HepG2 (cell line): ENCODE results near the gene ARPC1A. TPM values are rescaled to one million over a fixed set of nuclear protein-coding genes. Genes with fewer than 3 reads are reported as not detected.

Source experiments
- AHDC1 ChIP-seq: sonication (generic); formaldehyde crosslinking; IDR thresholded peaks from 2 replicates; pipeline ENCODE4 v1.5.1; 2020; ENCODE audit warnings: mild to moderate bottlenecking, missing genetic modification reagents, borderline replicate concordance
- ARNTL ChIP-seq: sonication (generic); formaldehyde crosslinking; IDR thresholded peaks from 2 replicates; pipeline ENCODE4 v1.4.0; 2020; ENCODE audit warnings: mild to moderate bottlenecking, missing genetic modification reagents
- CENPT ChIP-seq: sonication (generic); formaldehyde crosslinking; IDR thresholded peaks from 2 replicates; pipeline ENCODE4 v1.8.0; 2022; ENCODE audit warnings: low read depth, mild to moderate bottlenecking, moderate library complexity, missing genetic modification reagents
- CHD2 ChIP-seq: IDR thresholded peaks from 2 replicates; pipeline ENCODE4 v1.6.1; 2011; ENCODE audit warnings: low read depth, low read length, improper control_type of control experiment
- EEA1 ChIP-seq: sonication (generic); formaldehyde crosslinking; IDR thresholded peaks from 2 replicates; pipeline ENCODE4 v1.5.1; 2020; ENCODE audit warnings: mild to moderate bottlenecking, missing genetic modification reagents, borderline replicate concordance
- ETS1 ChIP-seq: sonication (generic); formaldehyde crosslinking; IDR thresholded peaks from 2 replicates; pipeline ENCODE4 v1.4.0; 2020; ENCODE audit warnings: missing genetic modification reagents
- HINFP ChIP-seq: sonication (generic); formaldehyde crosslinking; IDR thresholded peaks from 2 replicates; pipeline ENCODE4 v1.4.0; 2020; ENCODE audit warnings: low read depth, mild to moderate bottlenecking, missing genetic modification reagents
- KLF13 ChIP-seq: sonication (generic); formaldehyde crosslinking; IDR thresholded peaks from 2 replicates; pipeline ENCODE4 v1.4.0; 2020; ENCODE audit warnings: mild to moderate bottlenecking, missing genetic modification reagents
- MAX ChIP-seq: IDR thresholded peaks from 2 replicates; pipeline ENCODE4 v1.6.1; 2012; ENCODE audit warnings: inconsistent platforms
- NCOA5 ChIP-seq: sonication (generic); formaldehyde crosslinking; IDR thresholded peaks from 2 replicates; pipeline ENCODE4 v1.4.0; 2020; ENCODE audit warnings: missing genetic modification reagents
- NFKB2 ChIP-seq: sonication (generic); formaldehyde crosslinking; IDR thresholded peaks from 2 replicates; pipeline ENCODE4 v1.4.0; 2020; ENCODE audit warnings: missing genetic modification reagents, borderline replicate concordance
- RAD51 ChIP-seq: fragments of 450-650 bp; IDR thresholded peaks from 2 replicates; pipeline ENCODE4 v1.6.1; 2016; ENCODE audit warnings: borderline replicate concordance
- RBFOX2 ChIP-seq: fragments of 200-400 bp; formaldehyde crosslinking; IDR thresholded peaks from 2 replicates; pipeline ENCODE4 v1.6.1; 2017; ENCODE audit warnings: low read depth, mild to moderate bottlenecking, low read length
- TIGD3 ChIP-seq: sonication (generic); formaldehyde crosslinking; IDR thresholded peaks from 2 replicates; pipeline ENCODE4 v1.5.1; 2020; ENCODE audit warnings: mild to moderate bottlenecking, missing genetic modification reagents, borderline replicate concordance
- ZBTB2 ChIP-seq: sonication (generic); formaldehyde crosslinking; IDR thresholded peaks from 2 replicates; pipeline ENCODE4 v1.8.0; 2022; ENCODE audit warnings: low read depth, missing genetic modification reagents
- ZNF34 ChIP-seq: sonication (generic); formaldehyde crosslinking; IDR thresholded peaks from 2 replicates; pipeline ENCODE4 v1.4.0; 2020; ENCODE audit warnings: mild to moderate bottlenecking, missing genetic modification reagents, borderline replicate concordance
- ZNF709 ChIP-seq: sonication (generic); formaldehyde crosslinking; IDR thresholded peaks from 2 replicates; pipeline ENCODE4 v1.5.0; 2020; ENCODE audit warnings: mild to moderate bottlenecking, missing genetic modification reagents
- ZSCAN25 ChIP-seq: sonication (generic); formaldehyde crosslinking; IDR thresholded peaks from 2 replicates; pipeline ENCODE4 v1.8.0; 2022; ENCODE audit warnings: mild to moderate bottlenecking, missing genetic modification reagents
- polyA plus RNA-seq, 8 experiments: library from polyadenylated mRNA; depleted of rRNA in 3 of 8; stranded (reverse) in 7 of 8; unstranded in 1 of 8; fragments of >200 nt; fragmentation: Illumina TruSeq in 4 of 8; extraction: Trizol in 4 of 8; gene quantifications; 2 replicates each; pipeline versions ENCODE4 v1.2.1 to v1.2.3, GENCODE V29; 2011 to 2016; ENCODE audit warnings: low read depth in 4 of 8, missing spikeins in 1 of 8, mixed read lengths in 1 of 8; ENCODE audit not compliant: insufficient read depth in 1 of 8
- total RNA-seq, 5 experiments: library from RNA; depleted of rRNA; stranded (reverse); fragments of >200 nt; fragmentation: Illumina TruSeq; extraction: Trizol; gene quantifications; 2 replicates each; pipeline ENCODE4 v1.2.3, GENCODE V29; 2016; ENCODE audit warnings: low read depth in 1 of 5

ARPC1A gene
- total and polyA plus RNA-seq, 2 of the 13 experiments (the other 11 are each of a cell fraction or from before 2014, with no cell fraction given), result 44.3 to 88.5 TPM

- TF ChIP-seq MAX, result no peak
- no peak for TF ChIP-seq NFKB2 (CRISPR knock-in tag)
- TF ChIP-seq ETS1 (CRISPR knock-in tag), result no peak
- no peak; the same call in 1 of the 2 replicates for TF ChIP-seq AHDC1 (CRISPR knock-in tag)
- no peak for TF ChIP-seq ZBTB2 (CRISPR knock-in tag)
- no peak for TF ChIP-seq CHD2
- no peak for TF ChIP-seq RBFOX2
- TF ChIP-seq ZSCAN25 (CRISPR knock-in tag), result peak; percentile 64; the same call in 1 of the 2 replicates
- TF ChIP-seq CENPT (CRISPR knock-in tag), result no peak
- no peak for TF ChIP-seq NCOA5 (CRISPR knock-in tag)
- no peak for TF ChIP-seq ZNF34
- no peak for TF ChIP-seq TIGD3 (CRISPR knock-in tag)
- no peak for TF ChIP-seq EEA1 (CRISPR knock-in tag)
- no peak for TF ChIP-seq ZNF709
- no peak for TF ChIP-seq KLF13 (CRISPR knock-in tag)
- no peak for TF ChIP-seq HINFP (CRISPR knock-in tag)
- peak; percentile 57 for TF ChIP-seq RAD51
- no peak for TF ChIP-seq ARNTL (CRISPR knock-in tag)
These were observed 46.8 kb downstream of the ARPC1A start (continued) for GRCh38 chr7:99372275-99373090.
